HCT116 (cell line): ENCODE results near the gene TRRAP. TPM values are rescaled to one million over a fixed set of nuclear protein-coding genes. Genes with fewer than 3 reads are reported as not detected.

ENCODE experiments used
- ATAC-seq: fragments of 200-7000 bp; cut with Tn5 transposase; 2 replicates; pipeline ENCODE4 v1.9.1; 2020; ENCODE audit warnings: mild to moderate bottlenecking, moderate library complexity
- BruUV-seq: library from RNA; stranded (reverse); fragments of 400-500 nt; replicated peaks from 2 replicates; lab custom pipeline; 2021; lab: Mats Ljungman, UMichigan
- CTCF ChIA-PET: fragments of 300-600 bp; sonication (Branson Sonifier 250); formaldehyde crosslinking; loops from one replicate; lab custom pipeline; 2021; ENCODE audit warnings: antibody characterized with exemption; lab: Charles Lee
- POLR2A ChIA-PET: fragments of 300-600, 350-600 bp; sonication (Branson Sonifier 250); formaldehyde crosslinking; loops from one replicate; lab custom pipeline; 2021; ENCODE audit warnings: antibody characterized with exemption; lab: Charles Lee
- RAD21 ChIA-PET, 2 experiments: fragments of 300-600 bp; sonication (Branson Sonifier 250); formaldehyde crosslinking; loops; one replicate each; lab custom pipeline; 2023; ENCODE audit warnings: low total read pairs in 2 of 2; ENCODE audit not compliant: uncharacterized antibody in 2 of 2, unreplicated experiment in 2 of 2, low non-redundant PET in 1 of 2; lab: Charles Lee
- DNase-seq: peaks from one replicate; pipeline ENCODE4 v3.0.0-alpha.2; 2010; ENCODE audit warnings: low read depth, low spot score
- H2AFZ ChIP-seq: fragments of 200-600 bp; shearing (Covaris generic), sonication (generic); 2 replicates; pipeline ENCODE4 v1.6.1; 2017; ENCODE audit warnings: low read depth, mixed run types, mixed read lengths, antibody characterized with exemption, low read length; ENCODE audit not compliant: poor library complexity, severe bottlenecking
- H3K27ac ChIP-seq: 2 replicates; pipeline ENCODE4 v1.5.1; 2012; ENCODE audit warnings: low read depth, low read length
- H3K27me3 ChIP-seq: fragments of 200-600 bp; sonication (generic); 2 replicates; pipeline ENCODE4 v1.6.1; 2016; ENCODE audit warnings: mixed run types, low read length, mixed read lengths; ENCODE audit not compliant: insufficient read depth
- H3K36me3 ChIP-seq, 2 experiments: fragments of 200-500 bp in 1 of 2; fragments of 200-600 bp in 1 of 2; sonication (Bioruptor generic) in 1 of 2; sonication (generic) in 1 of 2; 2 replicates each; pipeline versions ENCODE4 v1.5.1 to v1.6.1; 2014 to 2016; ENCODE audit warnings: low read length in 2 of 2, inconsistent platforms in 1 of 2, mixed read lengths in 1 of 2, mixed run types in 1 of 2; ENCODE audit not compliant: insufficient read depth in 2 of 2, control insufficient read depth in 1 of 2
- H3K4me1 ChIP-seq, 2 experiments: fragments of 200-600 bp in 1 of 2; sonication (generic) in 1 of 2; 2 replicates each; pipeline versions ENCODE4 v1.5.1 to v1.6.1; 2012 to 2017; ENCODE audit warnings: low read length in 2 of 2, inconsistent platforms in 1 of 2, mild to moderate bottlenecking in 1 of 2, mixed read lengths in 1 of 2, mixed run types in 1 of 2, moderate library complexity in 1 of 2; ENCODE audit not compliant: insufficient read depth in 2 of 2, control insufficient read depth in 1 of 2
- H3K4me2 ChIP-seq: fragments of 200-600 bp; sonication (generic); 2 replicates; pipeline ENCODE4 v1.6.1; 2017; ENCODE audit warnings: mixed run types, low read length, mixed read lengths
- H3K4me3 ChIP-seq, 2 experiments: fragments of 200-600 bp in 1 of 2; sonication (generic) in 1 of 2; replicated peaks in 1 of 2; 2 replicates each; pipeline ENCODE4 v1.5.1; 2011 to 2016; ENCODE audit warnings: low read length in 2 of 2, control low read depth in 1 of 2, low read depth in 1 of 2, mild to moderate bottlenecking in 1 of 2, mixed read lengths in 1 of 2, mixed run types in 1 of 2
- H3K79me2 ChIP-seq: fragments of 200-600 bp; sonication (generic); 2 replicates; pipeline ENCODE4 v1.6.1; 2017; ENCODE audit warnings: mild to moderate bottlenecking, mixed run types, low read length, moderate library complexity, mixed read lengths; ENCODE audit not compliant: insufficient read depth
- H3K9ac ChIP-seq: fragments of 200-600 bp; sonication (generic); 2 replicates; pipeline ENCODE4 v1.6.1; 2016; ENCODE audit warnings: low read length, mixed read lengths
- H3K9me2 ChIP-seq: fragments of 200-600 bp; sonication (generic), shearing (Covaris generic); 2 replicates; pipeline ENCODE4 v1.6.1; 2017; ENCODE audit warnings: mixed run types, mild to moderate bottlenecking, moderate library complexity; ENCODE audit not compliant: insufficient read depth
- H3K9me3 ChIP-seq, 2 experiments: fragments of 200-500 bp in 1 of 2; fragments of 200-600 bp in 1 of 2; sonication (Bioruptor generic) in 1 of 2; sonication (generic) in 1 of 2; 2 replicates each; pipeline ENCODE4 v1.6.1; 2014 to 2017; ENCODE audit warnings: low read length in 2 of 2, mixed read lengths in 2 of 2, inconsistent platforms in 1 of 2, low read depth in 1 of 2, mild to moderate bottlenecking in 1 of 2, mixed run types in 1 of 2, moderate library complexity in 1 of 2; ENCODE audit not compliant: control insufficient read depth in 1 of 2, insufficient read depth in 1 of 2
- H4K20me1 ChIP-seq: fragments of 200-600 bp; sonication (generic), shearing (Covaris generic); 2 replicates; pipeline ENCODE4 v1.6.1; 2017; ENCODE audit warnings: mixed run types, mild to moderate bottlenecking, moderate library complexity; ENCODE audit not compliant: insufficient read depth
- CBX3 ChIP-seq: IDR thresholded peaks from 2 replicates; pipeline ENCODE4 v1.6.1; 2012; ENCODE audit warnings: low read depth
- CEBPB ChIP-seq: IDR thresholded peaks from 2 replicates; pipeline ENCODE4 v1.6.1; 2012; ENCODE audit warnings: low read depth
- EGR1 ChIP-seq: IDR thresholded peaks from 2 replicates; pipeline ENCODE4 v1.6.1; 2012; ENCODE audit warnings: low read depth
- ELF1 ChIP-seq: IDR thresholded peaks from 2 replicates; pipeline ENCODE4 v1.6.1; 2012; ENCODE audit warnings: low read depth, borderline replicate concordance
- EZH2phosphoT487 ChIP-seq: fragments of 200-600 bp; IDR thresholded peaks from 2 replicates; pipeline ENCODE4 v1.6.1; 2018; ENCODE audit warnings: antibody characterized with exemption, borderline replicate concordance
- JUND ChIP-seq: IDR thresholded peaks from 2 replicates; pipeline ENCODE4 v1.6.1; 2012
- MAX ChIP-seq: IDR thresholded peaks from 2 replicates; pipeline ENCODE4 v1.6.1; 2012
- POLR2A ChIP-seq: IDR thresholded peaks from 2 replicates; pipeline ENCODE4 v1.7.0; 2011; ENCODE audit warnings: borderline replicate concordance; ENCODE audit not compliant: insufficient read depth, insufficient read length; ENCODE audit errors: extremely low read depth
- POLR2AphosphoS5 ChIP-seq: IDR thresholded peaks from 2 replicates; pipeline ENCODE4 v1.6.1; 2011; ENCODE audit warnings: mild to moderate bottlenecking, low read depth, low read length, moderate library complexity
- REST ChIP-seq: IDR thresholded peaks from 2 replicates; pipeline ENCODE4 v1.6.1; 2012; ENCODE audit warnings: low read depth
- SIN3A ChIP-seq: IDR thresholded peaks from 2 replicates; pipeline ENCODE4 v1.6.1; 2012; ENCODE audit warnings: low read depth
- SP1 ChIP-seq: IDR thresholded peaks from 2 replicates; pipeline ENCODE4 v1.6.1; 2012; ENCODE audit warnings: low read depth
- SRF ChIP-seq: IDR thresholded peaks from 2 replicates; pipeline ENCODE4 v1.6.1; 2012; ENCODE audit warnings: low read depth
- YY1 ChIP-seq: IDR thresholded peaks from 2 replicates; pipeline ENCODE4 v1.6.1; 2011; ENCODE audit warnings: low read length, low read depth, moderate library complexity, mild to moderate bottlenecking; ENCODE audit not compliant: insufficient replicate concordance; ENCODE audit errors: extremely low read depth
- ZFX ChIP-seq: fragments of 450-650 bp; IDR thresholded peaks from 2 replicates; pipeline ENCODE4 v1.6.1; 2017
- ZNF274 ChIP-seq: fragments of 200-500 bp; sonication (Bioruptor generic); IDR thresholded peaks from 2 replicates; pipeline ENCODE4 v1.6.1; 2014; ENCODE audit warnings: mild to moderate bottlenecking, low read depth, low read length, inconsistent platforms
- intact Hi-C: fragments of 100-400 bp; cut with micrococcal nuclease; formaldehyde crosslinking; loops from 2 replicates; pipeline ENCODE4 v1.10.0; 2022
- total RNA-seq: library from RNA; stranded (reverse); gene quantifications from one replicate; pipeline ENCODE4 v1.2.1, GENCODE V29; 2021; ENCODE audit not compliant: unreplicated experiment
- TF ChIP-seq, protein P1 (sequence below), 3 experiments: fragments of 200-600 bp in 1 of 3; sonication (generic) in 1 of 3; IDR thresholded peaks in 2 of 3; conservative IDR thresholded peaks in 1 of 3; 2 replicates each; pipeline ENCODE4 v1.5.1; 2012 to 2017; ENCODE audit warnings: low read depth in 2 of 3, low read length in 2 of 3, antibody characterized with exemption in 1 of 3, borderline replicate concordance in 1 of 3, control low read depth in 1 of 3, mild to moderate bottlenecking in 1 of 3, mixed read lengths in 1 of 3, mixed run types in 1 of 3, moderate library complexity in 1 of 3; ENCODE audit not compliant: insufficient read depth in 1 of 3

TRRAP gene
- total RNA-seq, 1 experiment from 2014 or later, result 44.5 TPM

DNA sequence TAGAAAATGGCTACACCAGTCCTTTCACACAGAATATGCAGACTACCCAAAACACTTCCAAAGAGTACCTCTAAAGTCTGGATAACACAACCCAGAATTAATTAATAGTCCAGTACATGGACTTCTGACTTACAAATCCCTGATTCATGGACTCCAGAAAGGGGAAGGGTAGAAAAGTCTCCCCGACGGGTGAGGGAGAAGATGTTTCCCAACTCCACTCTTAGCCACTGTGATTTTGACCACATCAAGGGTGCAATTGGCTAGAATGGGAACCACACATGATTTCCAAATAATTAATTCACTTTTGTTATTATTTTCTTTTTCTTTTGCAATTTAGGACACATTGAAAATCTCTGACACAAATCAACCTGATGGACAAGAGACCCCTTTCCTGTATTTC, 9.9 kb upstream of the TRRAP start:
- intact Hi-C loops, result no loop called here
- H3K9me2 ChIP-seq, result no peaks in the 10 kb centered on the region
- POLR2A ChIA-PET, result no interaction called here
- H3K4me1 ChIP-seq, result peaks cover 27 to 33% of the 10 kb centered on the region in 2 experiments
- no peak overlapping the region for H2AFZ ChIP-seq
- no peaks in the 10 kb centered on the region for H3K27me3 ChIP-seq
- TF ChIP-seq SP1 (no peak), CEBPB (no peak), JUND (no peak), SIN3A (no peak), CBX3 (no peak), ELF1 (no peak), EZH2phosphoT487 (no peak), ZNF274 (no peak), POLR2A (no peak), EGR1 (no peak), REST (no peak), YY1 (no peak), ZFX (no peak), MAX (no peak), POLR2AphosphoS5 (no peak), SRF (no peak)
- TF ChIP-seq, protein P1, sequence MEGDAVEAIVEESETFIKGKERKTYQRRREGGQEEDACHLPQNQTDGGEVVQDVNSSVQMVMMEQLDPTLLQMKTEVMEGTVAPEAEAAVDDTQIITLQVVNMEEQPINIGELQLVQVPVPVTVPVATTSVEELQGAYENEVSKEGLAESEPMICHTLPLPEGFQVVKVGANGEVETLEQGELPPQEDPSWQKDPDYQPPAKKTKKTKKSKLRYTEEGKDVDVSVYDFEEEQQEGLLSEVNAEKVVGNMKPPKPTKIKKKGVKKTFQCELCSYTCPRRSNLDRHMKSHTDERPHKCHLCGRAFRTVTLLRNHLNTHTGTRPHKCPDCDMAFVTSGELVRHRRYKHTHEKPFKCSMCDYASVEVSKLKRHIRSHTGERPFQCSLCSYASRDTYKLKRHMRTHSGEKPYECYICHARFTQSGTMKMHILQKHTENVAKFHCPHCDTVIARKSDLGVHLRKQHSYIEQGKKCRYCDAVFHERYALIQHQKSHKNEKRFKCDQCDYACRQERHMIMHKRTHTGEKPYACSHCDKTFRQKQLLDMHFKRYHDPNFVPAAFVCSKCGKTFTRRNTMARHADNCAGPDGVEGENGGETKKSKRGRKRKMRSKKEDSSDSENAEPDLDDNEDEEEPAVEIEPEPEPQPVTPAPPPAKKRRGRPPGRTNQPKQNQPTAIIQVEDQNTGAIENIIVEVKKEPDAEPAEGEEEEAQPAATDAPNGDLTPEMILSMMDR (IDR thresholded peaks at IDR 0.05 in 2 of 3, conservative IDR thresholded peaks at IDR 0.05 in 1 of 3; ENCODE audit: borderline replicate concordance in 1 of 3, insufficient read depth in 1 of 3, low read depth in 2 of 3, low read length in 2 of 3), result no peak
- TF ChIP-seq, all 23 proteins: peak for 0
- ATAC-seq (no peak), DNase-seq (no peak)
- BruUV-seq, result no TSS peak
- ChIA-PET CTCF (no interaction called here), RAD21 (no interaction called here)
- no peak overlapping the region for H3K4me2 ChIP-seq
- H3K9ac ChIP-seq, result no peak overlapping the region
- H3K4me3 ChIP-seq, result no peak overlapping the region
- no peaks in the 10 kb centered on the region for H3K9me3 ChIP-seq
- no peak overlapping the region for H3K27ac ChIP-seq
- H3K36me3 ChIP-seq, result no peaks in the 10 kb centered on the region
- H3K79me2 ChIP-seq, result no peaks in the 10 kb centered on the region
- no peaks in the 10 kb centered on the region for H4K20me1 ChIP-seq
